ENCODE results near the gene CDC34.

DNA sequence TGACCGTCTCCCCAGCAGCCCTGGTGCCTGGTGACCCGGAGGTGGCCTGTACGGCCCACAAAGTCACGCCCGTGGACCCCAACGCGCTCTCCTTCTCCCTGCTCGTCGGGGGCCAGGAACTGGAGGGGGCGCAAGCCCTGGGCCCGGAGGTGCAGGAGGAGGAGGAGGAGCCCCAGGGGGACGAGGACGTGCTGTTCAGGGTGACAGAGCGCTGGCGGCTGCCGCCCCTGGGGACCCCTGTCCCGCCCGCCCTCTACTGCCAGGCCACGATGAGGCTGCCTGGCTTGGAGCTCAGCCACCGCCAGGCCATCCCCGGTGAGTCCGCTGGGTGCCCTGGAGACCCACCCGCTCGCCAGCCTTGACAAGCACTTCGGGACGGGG lies 33.1 kb upstream of the CDC34 start:
- TF ChIP-seq, protein P1, sequence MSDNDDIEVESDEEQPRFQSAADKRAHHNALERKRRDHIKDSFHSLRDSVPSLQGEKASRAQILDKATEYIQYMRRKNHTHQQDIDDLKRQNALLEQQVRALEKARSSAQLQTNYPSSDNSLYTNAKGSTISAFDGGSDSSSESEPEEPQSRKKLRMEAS (IDR thresholded peaks at IDR 0.05), result no peak
- TF ChIP-seq POLR2AphosphoS5 (IDR thresholded peaks at IDR 0.05; ENCODE audit: low read depth, low read length) (no peak), EGR1 (IDR thresholded peaks at IDR 0.05; ENCODE audit: low read depth) (no peak), JUND (IDR thresholded peaks at IDR 0.05) (no peak), ZNF274 (IDR thresholded peaks at IDR 0.05; ENCODE audit: low read depth, low read length) (no peak), EZH2 (IDR thresholded peaks at IDR 0.05) (no peak), REST (IDR thresholded peaks at IDR 0.05; ENCODE audit: low read depth) (no peak), YY1 (IDR thresholded peaks at IDR 0.05; ENCODE audit: extremely low read depth, insufficient replicate concordance, low read depth, low read length) (no peak), ELF1 (IDR thresholded peaks at IDR 0.05; ENCODE audit: borderline replicate concordance, low read depth) (no peak), SIN3A (IDR thresholded peaks at IDR 0.05; ENCODE audit: low read depth) (no peak), POLR2A (IDR thresholded peaks at IDR 0.05; ENCODE audit: borderline replicate concordance, extremely low read depth, insufficient read depth, insufficient read length) (no peak), EZH2phosphoT487 (IDR thresholded peaks at IDR 0.05; ENCODE audit: borderline replicate concordance) (no peak), TCF7L2 (IDR thresholded peaks at IDR 0.05; ENCODE audit: borderline replicate concordance, extremely low read depth, insufficient read depth, insufficient read length) (no peak)
- TF ChIP-seq, protein P2, sequence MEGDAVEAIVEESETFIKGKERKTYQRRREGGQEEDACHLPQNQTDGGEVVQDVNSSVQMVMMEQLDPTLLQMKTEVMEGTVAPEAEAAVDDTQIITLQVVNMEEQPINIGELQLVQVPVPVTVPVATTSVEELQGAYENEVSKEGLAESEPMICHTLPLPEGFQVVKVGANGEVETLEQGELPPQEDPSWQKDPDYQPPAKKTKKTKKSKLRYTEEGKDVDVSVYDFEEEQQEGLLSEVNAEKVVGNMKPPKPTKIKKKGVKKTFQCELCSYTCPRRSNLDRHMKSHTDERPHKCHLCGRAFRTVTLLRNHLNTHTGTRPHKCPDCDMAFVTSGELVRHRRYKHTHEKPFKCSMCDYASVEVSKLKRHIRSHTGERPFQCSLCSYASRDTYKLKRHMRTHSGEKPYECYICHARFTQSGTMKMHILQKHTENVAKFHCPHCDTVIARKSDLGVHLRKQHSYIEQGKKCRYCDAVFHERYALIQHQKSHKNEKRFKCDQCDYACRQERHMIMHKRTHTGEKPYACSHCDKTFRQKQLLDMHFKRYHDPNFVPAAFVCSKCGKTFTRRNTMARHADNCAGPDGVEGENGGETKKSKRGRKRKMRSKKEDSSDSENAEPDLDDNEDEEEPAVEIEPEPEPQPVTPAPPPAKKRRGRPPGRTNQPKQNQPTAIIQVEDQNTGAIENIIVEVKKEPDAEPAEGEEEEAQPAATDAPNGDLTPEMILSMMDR (IDR thresholded peaks at IDR 0.05 in 2 of 3, conservative IDR thresholded peaks at IDR 0.05 in 1 of 3; ENCODE audit: borderline replicate concordance in 1 of 3, insufficient read depth in 1 of 3, low read depth in 2 of 3, low read length in 2 of 3), result no peak
